AG08396 (cell line): ENCODE data around the gene EFCAB6.

Experiments
- DNase-seq: peaks from one replicate; pipeline ENCODE4 v3.0.0; 2012; ENCODE audit warnings: low spot score, mixed read lengths

The EFCAB6 gene

GRCh38 chr22:43639228-43639948, 172.7 kb downstream of the EFCAB6 start:
- no peak for DNase-seq

DNA sequence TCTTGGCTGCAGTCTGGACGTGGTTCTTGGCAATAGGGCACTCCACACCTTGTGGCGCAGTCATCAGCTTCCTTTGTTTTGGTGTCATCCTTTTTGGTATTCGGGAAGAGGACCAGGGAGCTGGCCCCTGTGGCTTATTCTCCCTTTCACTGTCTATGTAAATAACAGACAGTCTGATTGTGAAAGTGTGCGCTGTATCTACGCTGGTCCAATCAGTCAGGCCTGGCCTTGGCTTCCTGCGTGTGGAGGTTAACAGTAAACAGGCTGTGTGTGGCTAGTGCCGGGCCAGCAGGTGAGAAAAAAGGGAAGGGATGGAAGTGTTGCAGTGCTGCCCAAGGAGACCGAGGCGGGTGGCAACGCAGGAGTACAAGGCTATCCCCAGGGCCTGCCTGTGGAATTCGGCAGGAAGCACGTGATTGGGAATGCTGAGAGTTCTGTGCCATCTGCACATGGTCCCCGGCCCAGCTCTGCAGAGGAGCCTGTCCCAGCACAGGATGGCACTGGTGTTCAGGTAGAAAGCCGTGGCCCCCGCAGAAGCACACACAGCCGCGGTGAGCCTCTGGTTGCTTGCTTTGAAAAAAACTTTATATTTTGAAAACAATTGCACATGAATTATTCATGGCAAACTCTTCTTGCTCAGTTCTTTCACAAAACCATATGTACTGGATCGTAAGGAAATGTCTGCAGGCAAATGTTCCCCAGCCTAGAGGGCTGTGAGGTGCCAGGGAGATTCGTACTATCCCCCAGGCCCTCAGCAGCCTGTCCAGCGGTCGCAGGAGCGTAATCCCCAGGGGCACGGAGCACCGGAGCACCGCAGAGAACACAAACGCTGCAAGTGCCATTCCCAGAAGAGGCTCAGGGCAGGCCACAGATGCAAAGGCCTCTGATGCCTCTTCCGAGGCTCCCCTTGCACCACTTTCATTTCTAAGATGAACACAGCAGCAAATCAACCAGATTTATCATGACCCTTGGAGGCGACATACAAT, 174.5 kb downstream of the EFCAB6 start:
- DNase-seq, result no peak

- no peak for DNase-seq
Observed at GRCh38 chr22:43636086-43636485, 176.0 kb downstream of the EFCAB6 start.

GRCh38 chr22:43635101-43635500, 177.0 kb downstream of the EFCAB6 start:
- DNase-seq, result no peak

GRCh38 chr22:43634316-43634715, 177.8 kb downstream of the EFCAB6 start:
- no peak for DNase-seq

- DNase-seq, result no peak
Observed at GRCh38 chr22:43633631-43634285, 178.3 kb downstream of the EFCAB6 start.

DNA sequence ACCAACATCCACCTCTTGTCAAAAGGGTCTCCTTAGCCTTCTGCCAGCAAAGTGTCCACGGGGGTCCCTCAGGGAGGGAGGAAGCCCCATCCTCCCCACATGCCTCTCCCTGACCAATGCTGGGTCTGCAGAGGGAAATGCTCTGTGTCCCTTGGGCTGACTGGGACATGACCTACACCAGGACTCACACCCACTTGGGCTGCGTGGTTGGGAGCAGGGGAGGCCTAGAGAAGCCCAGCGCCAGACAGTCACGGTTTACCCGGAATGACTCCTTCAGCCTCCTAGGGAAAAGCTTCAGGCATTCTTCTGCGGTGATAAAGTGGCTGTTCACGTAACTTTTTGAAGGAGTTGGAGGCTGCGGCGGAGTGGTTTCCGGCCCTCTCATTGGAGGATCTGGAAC, 180.3 kb downstream of the EFCAB6 start:
- DNase-seq, result no peak

GRCh38 chr22:43631201-43631600, 180.9 kb downstream of the EFCAB6 start:
- no peak for DNase-seq

- DNase-seq, result no peak
Observed at GRCh38 chr22:43630451-43630850, 181.7 kb downstream of the EFCAB6 start.

DNA sequence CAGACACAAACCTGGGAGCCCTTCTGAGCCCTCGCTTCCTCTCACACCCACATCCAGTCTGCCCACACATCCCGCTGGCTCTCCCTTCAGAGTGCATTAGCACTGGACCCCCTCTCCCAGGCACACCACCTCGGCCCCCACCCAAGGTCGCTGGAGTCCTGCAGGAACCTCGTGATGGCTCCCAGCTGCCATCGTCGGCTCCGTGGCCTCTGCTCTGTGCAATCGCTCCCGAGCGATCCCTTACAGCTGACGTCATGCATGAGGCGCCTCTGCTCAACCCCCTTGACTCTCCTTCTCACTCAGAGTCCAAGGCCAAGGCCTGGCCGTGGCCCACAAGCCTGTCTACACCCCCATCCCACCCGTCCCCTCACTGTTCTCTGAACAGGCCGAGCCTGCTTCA, 183.9 kb downstream of the EFCAB6 start:
- no peak for DNase-seq

GRCh38 chr22:43627485-43628213, 184.5 kb downstream of the EFCAB6 start:
- no peak for DNase-seq

GRCh38 chr22:43625242-43625641, 186.9 kb downstream of the EFCAB6 start:
- DNase-seq, result no peak

GRCh38 chr22:43624144-43624998, 187.7 kb downstream of the EFCAB6 start:
- no peak for DNase-seq

DNA sequence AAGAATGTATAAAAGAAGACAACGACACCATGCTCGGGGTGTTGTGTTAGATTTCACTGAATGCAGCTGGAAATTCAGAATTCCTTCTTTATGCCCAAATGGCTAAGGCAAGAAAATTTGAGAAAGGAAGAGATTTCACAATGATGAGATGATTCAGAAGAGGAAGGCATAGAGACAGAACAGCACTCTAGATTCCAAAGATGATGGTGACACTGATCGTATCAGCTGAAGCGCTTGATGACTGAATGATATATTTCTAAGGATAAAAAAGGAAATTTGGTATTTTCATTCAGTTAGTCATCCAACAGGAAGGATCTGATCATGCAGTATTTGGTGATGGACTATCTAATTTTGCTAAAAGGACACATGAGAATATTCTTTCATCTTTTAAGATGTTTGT, 189.2 kb downstream of the EFCAB6 start:
- no peak for DNase-seq

- DNase-seq, result no peak
Observed at GRCh38 chr22:43620197-43620596, 191.9 kb downstream of the EFCAB6 start.

DNA sequence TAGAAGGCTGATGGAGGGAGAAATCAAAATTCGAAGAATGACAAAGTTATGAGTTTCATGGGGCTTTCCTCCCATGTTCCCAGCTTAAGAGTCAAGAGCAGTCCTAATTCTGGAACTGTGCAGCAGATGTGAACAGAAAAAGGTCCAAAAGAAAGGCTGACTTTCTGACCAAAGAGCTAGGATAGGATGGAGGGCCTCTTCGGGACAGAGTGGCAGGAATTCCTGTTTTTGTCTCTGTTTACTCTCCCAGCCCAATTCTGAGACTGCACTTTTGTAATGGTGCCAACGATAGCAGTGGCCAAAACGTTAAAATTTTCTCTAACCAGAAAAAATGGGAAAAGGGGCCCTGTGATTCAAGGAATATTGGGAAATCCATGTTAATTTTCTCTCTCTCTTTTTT, 193.6 kb downstream of the EFCAB6 start:
- no peak for DNase-seq

GRCh38 chr22:43616645-43617044, 195.5 kb downstream of the EFCAB6 start:
- no peak for DNase-seq

DNA sequence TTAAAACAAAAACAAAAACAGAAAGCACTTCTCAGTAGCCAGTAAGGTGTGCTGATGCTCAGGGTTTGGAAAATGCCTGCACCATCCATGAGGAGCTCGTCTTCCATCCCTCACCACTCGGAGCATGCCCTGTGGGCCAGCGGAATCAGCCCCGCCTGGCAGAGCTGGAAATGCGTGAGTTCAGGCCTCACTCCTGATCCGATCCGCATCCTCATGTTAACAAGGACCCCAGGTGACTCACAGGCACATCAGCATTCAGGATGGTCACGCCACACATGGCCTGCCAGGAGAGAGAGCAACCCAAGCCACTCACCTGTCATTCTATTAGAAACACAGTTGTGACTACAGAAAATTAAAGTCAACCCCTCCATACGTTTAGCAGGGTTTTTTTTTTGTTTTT, 211.8 kb downstream of the EFCAB6 start:
- DNase-seq, result no peak

GRCh38 chr22:43592476-43592875, 219.6 kb downstream of the EFCAB6 start:
- DNase-seq, result no peak

- DNase-seq, result no peak
Observed at GRCh38 chr22:43591380-43591779, 220.7 kb downstream of the EFCAB6 start.

GRCh38 chr22:43587574-43587973, 224.5 kb downstream of the EFCAB6 start:
- no peak for DNase-seq
